HUES48 (cell line): ENCODE results near the gene USP22.

Experiments used
- H3K27ac ChIP-seq: one replicate; pipeline ENCODE4 v1.7.0; 2013; ENCODE audit warnings: low read depth, low read length, inconsistent platforms
- H3K27me3 ChIP-seq: 2 replicates; pipeline ENCODE4 v1.6.1; 2013; ENCODE audit warnings: mild to moderate bottlenecking, low read length; ENCODE audit not compliant: control insufficient read depth, insufficient read depth
- H3K36me3 ChIP-seq: 2 replicates; pipeline ENCODE4 v1.6.1; 2013; ENCODE audit warnings: low read length; ENCODE audit not compliant: control insufficient read depth, insufficient read depth
- H3K4me1 ChIP-seq: 2 replicates; pipeline ENCODE4 v1.6.1; 2013; ENCODE audit warnings: mild to moderate bottlenecking, low read length; ENCODE audit not compliant: control insufficient read depth, insufficient read depth
- H3K4me3 ChIP-seq: 2 replicates; pipeline ENCODE4 v1.5.1; 2013; ENCODE audit warnings: mild to moderate bottlenecking, low read depth, low read length
- H3K9ac ChIP-seq: 2 replicates; pipeline ENCODE4 v1.6.1; 2013; ENCODE audit warnings: mild to moderate bottlenecking, low read depth, low read length, moderate library complexity
- H3K9me3 ChIP-seq: 2 replicates; pipeline ENCODE4 v1.6.1; 2013; ENCODE audit warnings: low read length; ENCODE audit not compliant: control insufficient read depth, insufficient read depth

Gene USP22

DNA sequence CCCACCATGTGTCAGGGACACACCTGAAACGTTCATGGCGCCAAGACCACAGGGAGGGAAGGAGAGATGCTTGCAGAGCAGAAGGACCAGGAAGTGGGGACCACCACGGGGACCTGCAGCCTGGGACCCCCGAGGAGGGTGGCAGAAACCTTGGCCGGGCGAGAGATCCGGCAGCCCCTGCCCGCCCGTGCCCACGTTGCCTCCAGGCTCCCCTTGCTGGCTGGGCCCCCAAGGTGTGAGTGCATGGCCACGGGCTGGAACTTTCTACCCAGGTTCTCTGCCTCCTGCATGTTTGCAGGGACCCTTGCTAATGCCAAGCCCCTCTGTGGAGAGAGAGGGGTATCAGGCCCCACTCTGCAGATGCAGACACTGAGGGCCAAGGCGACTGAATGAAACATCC, 50.4 kb downstream of the USP22 start:
- Histone ChIP-seq H3K4me3 (no peak overlapping the region), H3K9me3 (no peaks in the 10 kb centered on the region), H3K9ac (no peak overlapping the region), H3K4me1 (peaks cover 8% of the 10 kb centered on the region), H3K36me3 (no peaks in the 10 kb centered on the region), H3K27me3 (no peaks in the 10 kb centered on the region), H3K27ac (no peak overlapping the region)

DNA sequence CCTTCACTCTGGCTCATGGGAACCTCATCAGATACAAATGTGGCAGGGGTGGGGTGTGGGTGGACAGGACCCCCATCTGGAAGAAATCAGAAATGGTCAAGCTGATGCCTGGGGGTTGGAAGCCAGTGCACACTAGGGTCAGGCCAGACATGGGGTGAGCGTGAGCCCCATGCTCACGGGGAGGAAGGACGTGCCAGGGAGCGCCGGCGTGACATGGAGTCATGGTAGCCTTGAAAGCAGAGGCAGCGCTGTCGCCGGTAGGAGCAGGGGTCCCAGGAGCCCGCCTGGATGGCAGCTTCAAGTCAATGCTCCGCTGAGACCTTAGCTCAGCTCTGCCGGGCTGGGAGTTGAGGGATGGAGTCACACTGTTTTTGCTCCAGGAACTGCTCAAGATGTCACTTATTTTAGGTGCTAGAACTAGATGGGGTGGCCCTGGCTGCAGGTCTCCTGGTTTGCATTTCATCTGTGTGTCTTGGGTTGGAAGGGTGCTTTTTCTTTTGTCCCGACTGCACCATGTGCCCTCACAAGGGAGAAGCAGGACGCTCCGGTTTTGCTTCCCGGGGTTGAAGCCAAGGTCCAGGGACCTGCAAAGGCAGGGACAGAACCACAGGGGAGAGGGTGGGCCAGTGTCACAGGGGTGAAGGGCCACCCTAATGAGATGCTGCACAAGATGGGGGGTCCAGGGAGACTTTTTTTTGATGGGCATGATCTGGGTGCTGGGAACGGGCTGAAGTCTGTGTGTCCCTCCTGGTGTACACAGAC, 51.4 kb downstream of the USP22 start:
- no peak overlapping the region for H3K27ac ChIP-seq
- H3K36me3 ChIP-seq = no peaks in the 10 kb centered on the region
- H3K27me3 ChIP-seq = no peaks in the 10 kb centered on the region
- H3K4me3 ChIP-seq = no peak overlapping the region
- no peak overlapping the region for H3K9ac ChIP-seq
- no peaks in the 10 kb centered on the region for H3K9me3 ChIP-seq
- H3K4me1 ChIP-seq = peaks cover 8% of the 10 kb centered on the region

- Histone ChIP-seq H3K4me3 (no peak overlapping the region), H3K9me3 (no peaks in the 10 kb centered on the region), H3K4me1 (peaks cover 8% of the 10 kb centered on the region), H3K27me3 (no peaks in the 10 kb centered on the region), H3K9ac (no peak overlapping the region), H3K36me3 (no peaks in the 10 kb centered on the region), H3K27ac (no peak overlapping the region)
Observed at GRCh38 chr17:20989991-20990855, 52.6 kb downstream of the USP22 start.

DNA sequence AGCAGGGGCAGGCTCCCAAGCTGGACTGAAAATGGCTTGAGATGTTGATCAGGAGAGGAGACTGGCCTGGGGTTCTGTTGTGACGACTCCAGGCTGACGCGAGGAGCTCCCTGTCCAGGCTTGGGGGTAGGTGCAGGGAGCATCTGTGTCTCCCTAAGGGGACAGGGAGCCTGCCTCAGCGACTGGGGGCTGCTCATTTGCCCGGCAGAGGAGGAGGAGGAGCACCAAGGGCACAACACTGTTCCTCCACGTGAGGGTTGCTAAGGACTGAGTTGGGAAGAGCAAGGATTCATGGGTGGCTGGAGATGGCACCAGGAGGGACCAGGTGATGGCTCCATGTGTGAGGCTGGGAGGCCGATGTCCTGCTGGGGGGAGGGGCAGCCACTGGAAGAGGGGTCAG, 53.3 kb downstream of the USP22 start:
- no peak overlapping the region for H3K9ac ChIP-seq
- no peaks in the 10 kb centered on the region for H3K27me3 ChIP-seq
- H3K27ac ChIP-seq = no peak overlapping the region
- no peaks in the 10 kb centered on the region for H3K36me3 ChIP-seq
- no peaks in the 10 kb centered on the region for H3K9me3 ChIP-seq
- H3K4me3 ChIP-seq = no peak overlapping the region
- peaks cover 8% of the 10 kb centered on the region for H3K4me1 ChIP-seq

DNA sequence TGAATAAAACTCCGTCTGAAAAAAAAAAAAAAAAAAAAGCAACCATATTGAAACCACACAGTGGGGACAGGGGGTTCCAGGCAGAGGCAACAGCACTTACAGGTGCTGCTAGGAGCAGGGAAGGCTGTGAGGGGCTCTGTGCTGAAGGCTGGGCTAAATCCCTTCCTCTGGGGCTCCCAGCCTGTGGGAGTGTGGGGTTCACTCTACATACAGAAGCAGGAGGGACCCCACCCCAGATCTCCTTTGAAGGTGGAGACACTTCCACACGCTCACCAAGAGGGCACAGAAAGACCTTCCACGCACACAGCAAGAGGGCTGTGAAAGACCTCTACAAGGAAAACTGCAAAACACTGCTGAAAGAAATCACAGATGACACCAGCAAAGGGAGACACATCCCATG, 53.9 kb downstream of the USP22 start:
- Histone ChIP-seq H3K27ac (no peak overlapping the region), H3K9ac (no peak overlapping the region), H3K27me3 (no peaks in the 10 kb centered on the region), H3K9me3 (no peaks in the 10 kb centered on the region), H3K4me3 (no peak overlapping the region), H3K36me3 (no peaks in the 10 kb centered on the region), H3K4me1 (peaks cover 8% of the 10 kb centered on the region)

- Histone ChIP-seq H3K27me3 (no peaks in the 10 kb centered on the region), H3K4me1 (peaks cover 2% of the 10 kb centered on the region)
Observed at GRCh38 chr17:20988001-20988636, 54.7 kb downstream of the USP22 start.

DNA sequence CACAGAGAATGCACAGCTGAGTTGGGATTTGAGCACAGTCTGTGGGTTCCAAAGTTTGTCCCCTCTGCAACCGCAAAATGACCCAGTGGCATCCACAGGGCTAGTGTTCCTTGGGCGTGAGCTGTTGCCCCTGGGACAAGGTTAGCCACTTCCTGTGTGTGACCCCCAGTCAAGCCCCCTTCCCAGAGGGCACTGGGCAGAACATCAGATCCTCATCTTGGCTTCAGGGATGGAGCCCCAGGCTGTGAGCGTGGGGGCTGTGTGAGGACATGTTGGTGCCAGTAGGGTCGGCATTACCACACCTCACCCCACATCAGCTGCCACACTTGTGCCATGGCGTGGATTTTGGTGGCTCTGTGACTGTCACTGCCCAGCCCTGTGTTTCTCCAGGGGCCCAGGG, 55.3 kb downstream of the USP22 start:
- Histone ChIP-seq H3K27ac (no peak overlapping the region), H3K9ac (no peak overlapping the region), H3K9me3 (peaks cover 5% of the 10 kb centered on the region; the same call in 1 of the 2 replicates), H3K4me1 (no peaks in the 10 kb centered on the region), H3K27me3 (no peaks in the 10 kb centered on the region), H3K36me3 (no peaks in the 10 kb centered on the region), H3K4me3 (no peak overlapping the region)

More at GRCh38 chr17:20988001-20988636, 54.7 kb downstream of the USP22 start:
- H3K27ac ChIP-seq = no peak overlapping the region
- peaks cover 5% of the 10 kb centered on the region; the same call in 1 of the 2 replicates for H3K9me3 ChIP-seq
- no peak overlapping the region for H3K9ac ChIP-seq
- no peak overlapping the region for H3K4me3 ChIP-seq
- H3K36me3 ChIP-seq = no peaks in the 10 kb centered on the region

DNA sequence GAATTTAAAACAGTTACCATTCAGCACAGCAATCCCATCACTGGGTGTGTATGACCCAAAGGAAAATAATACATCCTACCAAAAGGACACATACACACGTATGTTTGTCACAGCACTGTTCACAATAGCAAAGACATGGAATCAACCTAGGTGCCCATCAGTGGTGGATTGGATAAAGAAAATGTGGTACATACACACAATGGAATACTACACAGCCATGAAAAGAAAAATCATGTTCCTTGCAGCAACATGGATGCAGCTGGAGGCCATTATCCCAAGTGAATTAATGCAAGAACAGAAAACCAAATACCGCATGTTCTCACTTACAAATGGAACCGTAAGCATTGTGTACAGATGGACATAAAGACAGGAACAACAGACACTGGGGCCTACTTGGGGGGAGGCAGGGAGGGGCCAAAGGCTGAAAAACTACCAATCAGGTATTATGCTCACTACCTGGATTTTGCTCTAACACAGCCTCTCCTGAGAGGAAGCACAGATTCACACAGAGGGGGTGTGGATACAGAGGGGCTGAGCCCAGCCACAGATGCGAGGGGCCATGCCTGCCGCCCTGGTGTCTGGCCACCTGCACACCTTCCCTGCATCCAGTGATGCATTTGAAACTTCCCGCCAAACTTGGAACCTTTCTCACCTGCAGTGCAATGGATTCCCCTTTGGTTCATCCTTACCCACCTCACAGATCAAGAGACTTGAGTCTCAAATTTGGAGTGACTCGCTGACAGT, 55.9 kb downstream of the USP22 start:
- Histone ChIP-seq H3K9me3 (peaks cover 5% of the 10 kb centered on the region; the same call in 1 of the 2 replicates), H3K4me3 (no peak overlapping the region), H3K4me1 (no peaks in the 10 kb centered on the region), H3K9ac (no peak overlapping the region), H3K36me3 (no peaks in the 10 kb centered on the region), H3K27ac (no peak overlapping the region), H3K27me3 (no peaks in the 10 kb centered on the region)

GRCh38 chr17:20983359-20983637, 59.5 kb downstream of the USP22 start:
- H3K27me3 ChIP-seq = no peaks in the 10 kb centered on the region
- peaks cover 5% of the 10 kb centered on the region; the same call in 1 of the 2 replicates for H3K9me3 ChIP-seq
- no peaks in the 10 kb centered on the region for H3K36me3 ChIP-seq
- no peak overlapping the region for H3K9ac ChIP-seq
- H3K4me3 ChIP-seq = no peak overlapping the region
- no peak overlapping the region for H3K27ac ChIP-seq
- H3K4me1 ChIP-seq = no peaks in the 10 kb centered on the region

- H3K4me1 ChIP-seq = no peaks in the 10 kb centered on the region
- H3K27ac ChIP-seq = no peak overlapping the region
- H3K9ac ChIP-seq = no peak overlapping the region
- peaks cover 5% of the 10 kb centered on the region; the same call in 1 of the 2 replicates for H3K9me3 ChIP-seq
- no peak overlapping the region for H3K4me3 ChIP-seq
- no peaks in the 10 kb centered on the region for H3K27me3 ChIP-seq
- H3K36me3 ChIP-seq = no peaks in the 10 kb centered on the region
Observed at GRCh38 chr17:20982589-20983358, 60.0 kb downstream of the USP22 start.
